IMR-90 (cell line): ENCODE measurements around the gene TATDN2. TPM values are rescaled to one million over a fixed set of nuclear protein-coding genes. Genes with fewer than 3 reads are reported as not detected.
A peak's percentile ranks its signal among the peaks of the same experiment; 100 is the strongest.

Experiments
- ATAC-seq: fragments of 200-7000 bp; cut with Tn5 transposase; 2 replicates; pipeline ENCODE4 v1.9.1; 2020; ENCODE audit warnings: low read depth, mild to moderate bottlenecking, moderate library complexity
- BruUV-seq: library from RNA; stranded (reverse); fragments of 400-500 nt; replicated peaks from 2 replicates; lab custom pipeline; 2021; lab: Mats Ljungman, UMichigan
- CTCF ChIA-PET: fragments of 300-600 bp; formaldehyde crosslinking; extraction: SDS; loops from one replicate; lab custom pipeline; 2021; ENCODE audit warnings: antibody characterized with exemption; lab: Yijun Ruan, JAX
- POLR2A ChIA-PET: fragments of 300-600 bp; sonication (Branson Sonifier 250); formaldehyde crosslinking; loops from one replicate; lab custom pipeline; 2022; ENCODE audit warnings: antibody characterized with exemption; ENCODE audit not compliant: unreplicated experiment; lab: Charles Lee
- DNase-seq: peaks from one replicate; pipeline ENCODE4 v3.0.0; 2013
- H2AFZ ChIP-seq: replicated peaks from 2 replicates; pipeline ENCODE3; 2013; ENCODE audit warnings: low read length, mild to moderate bottlenecking; ENCODE audit not compliant: poor library complexity
- H2AK5ac ChIP-seq: 2 replicates; pipeline ENCODE4 v1.6.1; 2013; ENCODE audit warnings: low read depth, low read length, inconsistent platforms
- H2AK9ac ChIP-seq: replicated peaks from 2 replicates; pipeline ENCODE3; 2013; ENCODE audit warnings: mild to moderate bottlenecking, low read depth, low read length, moderate library complexity; ENCODE audit not compliant: poor library complexity
- H2BK120ac ChIP-seq: 2 replicates; pipeline ENCODE4 v1.6.1; 2013; ENCODE audit warnings: low read depth, low read length, inconsistent platforms
- H2BK15ac ChIP-seq: 3 replicates; pipeline ENCODE4 v1.6.1; 2013; ENCODE audit warnings: low read depth, low read length, inconsistent platforms
- H2BK20ac ChIP-seq: 2 replicates; pipeline ENCODE4 v1.6.1; 2013; ENCODE audit warnings: low read depth, mild to moderate bottlenecking, inconsistent platforms, low read length, moderate library complexity
- H2BK5ac ChIP-seq: 2 replicates; pipeline ENCODE4 v1.6.1; 2013; ENCODE audit warnings: mild to moderate bottlenecking, low read depth, low read length, inconsistent platforms; ENCODE audit not compliant: poor library complexity, severe bottlenecking
- H3K14ac ChIP-seq: replicated peaks from 2 replicates; pipeline ENCODE4 v1.6.1; 2013; ENCODE audit warnings: low read depth, low read length, inconsistent platforms
- H3K18ac ChIP-seq: 2 replicates; pipeline ENCODE4 v1.6.1; 2013; ENCODE audit warnings: low read depth, low read length, control low read depth
- H3K23ac ChIP-seq: 2 replicates; pipeline ENCODE4 v1.6.1; 2013; ENCODE audit warnings: low read depth, low read length, inconsistent platforms
- H3K27ac ChIP-seq: 2 replicates; pipeline ENCODE4 v1.5.1; 2013; ENCODE audit warnings: mild to moderate bottlenecking, control low read depth, low read length; ENCODE audit not compliant: insufficient read depth
- H3K27me3 ChIP-seq: 2 replicates; pipeline ENCODE4 v1.6.1; 2013; ENCODE audit warnings: low read length; ENCODE audit not compliant: control insufficient read depth, insufficient read depth
- H3K36me3 ChIP-seq: 2 replicates; pipeline ENCODE4 v1.6.1; 2013; ENCODE audit warnings: low read length, mixed read lengths; ENCODE audit not compliant: control insufficient read depth, insufficient read depth
- H3K4ac ChIP-seq: 2 replicates; pipeline ENCODE4 v1.6.1; 2013; ENCODE audit warnings: low read depth, low read length, inconsistent platforms
- H3K4me1 ChIP-seq: 2 replicates; pipeline ENCODE4 v1.6.1; 2013; ENCODE audit warnings: low read length, mixed read lengths; ENCODE audit not compliant: control insufficient read depth, insufficient read depth
- H3K4me2 ChIP-seq: 2 replicates; pipeline ENCODE4 v1.6.1; 2013; ENCODE audit warnings: low read depth, mild to moderate bottlenecking, control low read depth, low read length, moderate library complexity
- H3K4me3 ChIP-seq: 2 replicates; pipeline ENCODE4 v1.5.1; 2013; ENCODE audit warnings: low read depth, mild to moderate bottlenecking, control low read depth, low read length, moderate library complexity; ENCODE audit not compliant: insufficient read depth
- H3K56ac ChIP-seq: 2 replicates; pipeline ENCODE4 v1.6.1; 2013; ENCODE audit warnings: low read length, inconsistent platforms; ENCODE audit not compliant: insufficient read depth; ENCODE audit errors: extremely low read depth
- H3K79me1 ChIP-seq, 2 experiments: 2 replicates each; pipeline ENCODE4 v1.6.1; 2013; ENCODE audit warnings: low read length in 2 of 2, inconsistent platforms in 1 of 2, low read depth in 1 of 2
- H3K9ac ChIP-seq: 2 replicates; pipeline ENCODE4 v1.6.1; 2013; ENCODE audit warnings: low read depth, low read length, control low read depth
- H3K9me1 ChIP-seq: 2 replicates; pipeline ENCODE4 v1.6.1; 2013; ENCODE audit warnings: low read length, inconsistent platforms; ENCODE audit not compliant: insufficient read depth
- H3K9me3 ChIP-seq: 2 replicates; pipeline ENCODE4 v1.6.1; 2013; ENCODE audit warnings: low read length; ENCODE audit not compliant: control insufficient read depth, insufficient read depth
- H4K20me1 ChIP-seq: 2 replicates; pipeline ENCODE4 v1.6.1; 2013; ENCODE audit warnings: low read length, inconsistent platforms; ENCODE audit not compliant: insufficient read depth
- H4K5ac ChIP-seq: 2 replicates; pipeline ENCODE4 v1.6.1; 2013; ENCODE audit warnings: mild to moderate bottlenecking, low read depth, low read length, control low read depth
- H4K8ac ChIP-seq, 2 experiments: 2 replicates each; pipeline ENCODE4 v1.6.1; 2013; ENCODE audit warnings: low read depth in 2 of 2, low read length in 2 of 2, control low read depth in 1 of 2, inconsistent platforms in 1 of 2
- H4K91ac ChIP-seq: 2 replicates; pipeline ENCODE4 v1.6.1; 2013; ENCODE audit warnings: low read depth, low read length, inconsistent platforms; ENCODE audit not compliant: insufficient read depth
- BHLHE40 ChIP-seq: fragments of 150-350 bp; IDR thresholded peaks from 2 replicates; pipeline ENCODE4 v1.6.1; 2016; ENCODE audit warnings: mild to moderate bottlenecking, low read depth, low read length
- CEBPB ChIP-seq: IDR thresholded peaks from 2 replicates; pipeline ENCODE4 v1.6.1; 2012; ENCODE audit warnings: low read depth, low read length, improper control_type of control experiment
- CHD1 ChIP-seq: IDR thresholded peaks from 2 replicates; pipeline ENCODE4 v1.6.1; 2012; ENCODE audit warnings: low read depth, low read length, improper control_type of control experiment
- FOS ChIP-seq: fragments of 150-350 bp; IDR thresholded peaks from 2 replicates; pipeline ENCODE4 v1.6.1; 2016; ENCODE audit warnings: low read depth, low read length
- MAFK ChIP-seq: IDR thresholded peaks from 2 replicates; pipeline ENCODE4 v1.6.1; 2012; ENCODE audit warnings: low read depth, low read length, improper control_type of control experiment
- MAZ ChIP-seq: IDR thresholded peaks from 2 replicates; pipeline ENCODE4 v1.6.1; 2012; ENCODE audit warnings: low read depth, mild to moderate bottlenecking, low read length, improper control_type of control experiment, moderate library complexity, borderline replicate concordance
- MXI1 ChIP-seq: IDR thresholded peaks from 2 replicates; pipeline ENCODE4 v1.6.1; 2012; ENCODE audit warnings: low read depth, mild to moderate bottlenecking, low read length, moderate library complexity, borderline replicate concordance
- NFE2L2 ChIP-seq: fragments of 150-350 bp; IDR thresholded peaks from 2 replicates; pipeline ENCODE4 v1.6.1; 2016; ENCODE audit warnings: low read depth, mild to moderate bottlenecking, low read length
- POLR2A ChIP-seq: IDR thresholded peaks from 2 replicates; pipeline ENCODE4 v1.6.1; 2012; ENCODE audit warnings: mild to moderate bottlenecking, low read depth, low read length
- RAD21 ChIP-seq: IDR thresholded peaks from 2 replicates; pipeline ENCODE4 v1.6.1; 2012; ENCODE audit warnings: low read length, improper control_type of control experiment
- RCOR1 ChIP-seq: IDR thresholded peaks from 2 replicates; pipeline ENCODE4 v1.6.1; 2012; ENCODE audit warnings: mild to moderate bottlenecking, low read length, improper control_type of control experiment; ENCODE audit not compliant: insufficient replicate concordance
- RFX5 ChIP-seq: IDR thresholded peaks from 2 replicates; pipeline ENCODE4 v1.8.0; 2012; ENCODE audit warnings: low read depth, mild to moderate bottlenecking, low read length, moderate library complexity
- SMC3 ChIP-seq: fragments of 150-350 bp; IDR thresholded peaks from 2 replicates; pipeline ENCODE4 v1.6.1; 2016; ENCODE audit warnings: low read depth, mild to moderate bottlenecking, antibody characterized with exemption, low read length, moderate library complexity
- WGBS, 2 experiments: methylation state at CpG; one replicate each; pipeline versions ENCODE4 v1.1.5 to v1.1.7; 2013; ENCODE audit warnings: missing lambda C conversion rate in 2 of 2; ENCODE audit not compliant: insufficient read length in 1 of 2; ENCODE audit errors: extremely low coverage in 2 of 2; 5-methylcytosine and 5-hydroxymethylcytosine counted together
- dilution Hi-C: fragments of 300-500 bp; cut with HindIII; formaldehyde crosslinking; loops from one replicate; pipeline ENCODE4 v1.14.3; 2018; ENCODE audit warnings: low sequenced_read_pairs; ENCODE audit not compliant: unreplicated experiment
- in situ Hi-C: fragments of 300-500 bp; cut with MboI; formaldehyde crosslinking; loops from 3 replicates; pipeline ENCODE4 v1.14.3; 2019; ENCODE audit warnings: low sequenced_read_pairs, inconsistent platforms, mixed read lengths
- intact Hi-C: fragments of 100-400 bp; cut with micrococcal nuclease; formaldehyde crosslinking; loops from 2 replicates; pipeline ENCODE4 v1.10.0; 2022
- polyA plus RNA-seq, 3 experiments: library from polyadenylated mRNA; depleted of rRNA; stranded (reverse); fragments of >200 nt; gene quantifications; 2 replicates each; pipeline ENCODE4 v1.2.3, GENCODE V29; 2012; ENCODE audit warnings: low replicate concordance in 1 of 3
- total RNA-seq: library from RNA; depleted of rRNA; stranded (reverse); fragments of >200 nt; gene quantifications from 2 replicates; pipeline ENCODE4 v1.2.3, GENCODE V29; 2012
- TF ChIP-seq, protein P1 (sequence below): fragments of 150-350 bp; IDR thresholded peaks from 2 replicates; pipeline ENCODE4 v1.6.1; 2016; ENCODE audit warnings: low read depth, mild to moderate bottlenecking, low read length, moderate library complexity, borderline replicate concordance
- TF ChIP-seq, protein P2 (sequence below): fragments of 150-350 bp; IDR thresholded peaks from 2 replicates; pipeline ENCODE4 v1.6.1; 2017; ENCODE audit warnings: mild to moderate bottlenecking, antibody characterized with exemption, low read length, low read depth

The TATDN2 gene
- total and polyA plus RNA-seq, 2 of the 4 experiments (the other 2 are of a cell fraction), result 9.0 to 18.8 TPM

- Histone ChIP-seq H3K27me3 (peaks cover 22% of the 10 kb centered on the region), H3K4me1 (peaks cover 4% of the 10 kb centered on the region; the same call in 1 of the 2 replicates), H4K8ac (peak overlapping the region; percentile 33 to 39; a peak in 2 of 4 replicates), H2BK20ac (no peak overlapping the region), H2BK120ac (no peak overlapping the region), H3K79me1 (peaks cover 17 to 38% of the 10 kb centered on the region in 2 experiments), H2AK5ac (no peak overlapping the region), H3K14ac (no peak overlapping the region), H3K9me3 (no peaks in the 10 kb centered on the region), H3K56ac (no peak overlapping the region), H3K36me3 (peaks cover 18% of the 10 kb centered on the region), H4K91ac (no peak overlapping the region), H3K9ac (no peak overlapping the region), H4K20me1 (peaks cover 28% of the 10 kb centered on the region), H3K18ac (no peak overlapping the region), H2BK5ac (no peak overlapping the region), H4K5ac (no peak overlapping the region), H3K27ac (no peak overlapping the region), H3K4ac (no peak overlapping the region), H2AK9ac (no peak overlapping the region), H2BK15ac (no peak overlapping the region), H3K23ac (no peak overlapping the region), H3K9me1 (peaks cover 8% of the 10 kb centered on the region), H2AFZ (no peak overlapping the region), H3K4me3 (no peak overlapping the region), H3K4me2 (no peak overlapping the region)
- ATAC-seq (no peak), DNase-seq (no peak)
- ChIA-PET CTCF (interaction anchor here (1.1 to 1.2 kb wide), 2 partner anchors 30 to 45 kb away, joined by 3 read pairs; no protein-coding TSS in a partner anchor), POLR2A (interaction anchor here (0.5 kb wide), 1 partner anchor 10 kb away, joined by 4 read pairs; no protein-coding TSS in a partner anchor)
- dilution Hi-C loops, result no loop called here
- intact Hi-C loops, result no loop called here
- BruUV-seq, result no TSS peak
- no CpG with 5 or more reads among the region's 8 CpGs for WGBS, 2 experiments
- in situ Hi-C loops, result no loop called here
- TF ChIP-seq SMC3, result no peak
- no peak for TF ChIP-seq RFX5
- no peak for TF ChIP-seq RAD21
- TF ChIP-seq RCOR1, result no peak
- TF ChIP-seq MAZ, result no peak
- TF ChIP-seq, protein P1, sequence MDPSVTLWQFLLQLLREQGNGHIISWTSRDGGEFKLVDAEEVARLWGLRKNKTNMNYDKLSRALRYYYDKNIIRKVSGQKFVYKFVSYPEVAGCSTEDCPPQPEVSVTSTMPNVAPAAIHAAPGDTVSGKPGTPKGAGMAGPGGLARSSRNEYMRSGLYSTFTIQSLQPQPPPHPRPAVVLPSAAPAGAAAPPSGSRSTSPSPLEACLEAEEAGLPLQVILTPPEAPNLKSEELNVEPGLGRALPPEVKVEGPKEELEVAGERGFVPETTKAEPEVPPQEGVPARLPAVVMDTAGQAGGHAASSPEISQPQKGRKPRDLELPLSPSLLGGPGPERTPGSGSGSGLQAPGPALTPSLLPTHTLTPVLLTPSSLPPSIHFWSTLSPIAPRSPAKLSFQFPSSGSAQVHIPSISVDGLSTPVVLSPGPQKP, result no peak
- no peak for TF ChIP-seq BHLHE40
- TF ChIP-seq MAFK, result no peak
- no peak for TF ChIP-seq POLR2A
- no peak for TF ChIP-seq NFE2L2
- TF ChIP-seq, protein P2, sequence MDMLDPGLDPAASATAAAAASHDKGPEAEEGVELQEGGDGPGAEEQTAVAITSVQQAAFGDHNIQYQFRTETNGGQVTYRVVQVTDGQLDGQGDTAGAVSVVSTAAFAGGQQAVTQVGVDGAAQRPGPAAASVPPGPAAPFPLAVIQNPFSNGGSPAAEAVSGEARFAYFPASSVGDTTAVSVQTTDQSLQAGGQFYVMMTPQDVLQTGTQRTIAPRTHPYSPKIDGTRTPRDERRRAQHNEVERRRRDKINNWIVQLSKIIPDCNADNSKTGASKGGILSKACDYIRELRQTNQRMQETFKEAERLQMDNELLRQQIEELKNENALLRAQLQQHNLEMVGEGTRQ, result no peak
- no peak for TF ChIP-seq FOS
- TF ChIP-seq MXI1, result no peak
- TF ChIP-seq CEBPB, result no peak
- TF ChIP-seq CHD1, result no peak
Observed at GRCh38 chr3:10321630-10322351, 73.5 kb downstream of the TATDN2 start.
